Measurements from ENCODE around the gene CEMIP. TPM values are rescaled to one million over a fixed set of nuclear protein-coding genes. Genes with fewer than 3 reads are reported as not detected.
"Not testable (repeated sequence)": the region's sequence is repeated elsewhere in the genome, so short reads cannot be mapped to it uniquely, and the experiment has no call there.

The CEMIP gene
- total RNA-seq, 1 donor from 2014 or later, result 3.7 TPM

DNA sequence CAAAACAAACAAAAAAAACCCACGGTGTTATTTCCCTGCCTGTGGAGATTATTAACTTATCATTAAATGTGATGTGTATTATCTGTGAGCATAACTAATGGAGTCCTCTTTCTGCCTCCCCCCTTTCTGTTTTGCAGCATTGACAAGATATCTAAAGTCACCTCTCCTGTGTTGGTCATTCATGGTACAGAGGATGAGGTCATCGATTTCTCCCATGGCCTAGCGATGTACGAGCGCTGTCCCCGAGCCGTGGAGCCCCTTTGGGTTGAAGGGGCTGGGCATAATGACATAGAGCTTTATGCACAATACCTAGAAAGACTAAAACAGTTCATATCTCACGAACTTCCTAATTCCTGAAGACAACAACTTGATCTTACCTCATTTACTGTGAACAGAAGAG, 25.2 kb upstream of the CEMIP start:
- FAIRE-seq (no peak), DNase-seq (ENCODE audit: low spot score in 2 of 2) (no peak)

DNA sequence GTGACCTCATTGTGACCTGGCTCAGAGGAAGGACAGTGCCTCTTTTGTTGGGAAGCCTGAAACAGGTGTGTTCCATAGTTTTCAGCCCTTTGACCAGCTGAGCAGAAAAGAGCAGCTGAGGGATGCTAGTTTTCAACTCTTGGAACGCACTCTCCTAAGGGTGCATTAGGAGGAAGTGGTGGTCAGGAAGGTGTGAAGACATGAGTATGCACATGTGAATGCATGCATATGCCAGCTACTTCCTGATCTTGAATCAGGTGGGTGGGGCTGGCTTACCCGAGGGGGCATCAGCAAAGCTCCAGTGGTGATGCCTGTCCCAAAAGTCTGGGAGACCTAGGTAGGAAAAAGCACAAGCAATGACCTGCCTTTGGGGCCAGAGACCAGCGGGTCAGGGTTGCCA, 23.3 kb upstream of the CEMIP start:
- DNase-seq (ENCODE audit: low spot score in 2 of 2), result no peak
- FAIRE-seq, result no peak

GRCh38 chr15:80758130-80758745, 20.9 kb upstream of the CEMIP start:
- FAIRE-seq (no peak), DNase-seq (ENCODE audit: low spot score in 2 of 2) (no peak)

GRCh38 chr15:80760960-80761359, 18.2 kb upstream of the CEMIP start:
- FAIRE-seq (no peak), DNase-seq (ENCODE audit: low spot score in 2 of 2) (no peak)

- FAIRE-seq (no peak), DNase-seq (ENCODE audit: low spot score in 2 of 2) (no peak)
These were observed 17.4 kb upstream of the CEMIP start for GRCh38 chr15:80761754-80762153.

DNA sequence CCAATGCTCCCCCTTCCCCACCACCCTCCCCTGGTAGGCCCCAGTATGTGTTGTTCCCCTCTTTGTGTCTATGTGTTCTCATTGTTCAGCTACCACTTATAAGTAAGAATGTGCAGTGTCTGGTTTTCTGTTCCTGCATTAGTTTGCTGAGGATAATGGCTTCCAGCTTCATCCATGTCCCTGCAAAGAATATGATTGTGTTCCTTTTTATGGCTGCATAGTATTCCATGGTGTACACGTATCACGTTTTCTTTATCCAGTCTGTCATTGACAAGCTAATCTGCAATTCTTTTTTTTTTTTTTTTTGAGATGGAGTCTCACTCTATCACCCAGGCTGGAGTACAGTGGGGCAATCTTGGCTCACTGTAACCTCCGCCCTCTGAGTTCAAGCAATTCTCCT, 15.9 kb upstream of the CEMIP start:
- not testable (repeated sequence) for FAIRE-seq

GRCh38 chr15:80764535-80764934, 14.6 kb upstream of the CEMIP start:
- FAIRE-seq, result no peak
- DNase-seq (ENCODE audit: low spot score in 2 of 2), result no peak

More for the DNA sequence above, 15.9 kb upstream of the CEMIP start:
- DNase-seq (ENCODE audit: low spot score in 2 of 2), result not testable (repeated sequence)

GRCh38 chr15:80766275-80766674, 12.9 kb upstream of the CEMIP start:
- DNase-seq (ENCODE audit: low spot score in 2 of 2) (no peak), FAIRE-seq (no peak)

DNA sequence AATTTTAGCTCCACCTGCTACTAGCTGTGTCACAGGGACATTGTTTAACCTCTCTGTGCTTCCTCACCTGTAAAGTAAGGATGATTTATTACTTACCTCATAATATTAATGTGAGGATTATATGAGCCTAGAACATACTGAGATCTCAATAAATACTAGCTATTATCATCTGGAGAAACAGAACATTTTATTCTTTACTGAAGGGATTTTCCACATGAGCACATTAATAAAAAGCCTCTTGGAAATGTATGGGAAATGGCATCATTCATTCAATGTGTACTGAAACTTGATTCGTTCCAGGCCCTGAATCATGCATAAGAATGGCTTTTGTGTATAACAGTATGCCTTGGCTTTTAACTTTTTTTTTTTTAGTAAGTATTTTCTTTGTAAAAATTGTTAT, 11.0 kb upstream of the CEMIP start:
- DNase-seq (ENCODE audit: low spot score in 2 of 2) (no peak), FAIRE-seq (no peak)

- no peak for FAIRE-seq
- no peak for DNase-seq (ENCODE audit: low spot score in 2 of 2)
These were observed 9.9 kb upstream of the CEMIP start for GRCh38 chr15:80769153-80769828.

DNA sequence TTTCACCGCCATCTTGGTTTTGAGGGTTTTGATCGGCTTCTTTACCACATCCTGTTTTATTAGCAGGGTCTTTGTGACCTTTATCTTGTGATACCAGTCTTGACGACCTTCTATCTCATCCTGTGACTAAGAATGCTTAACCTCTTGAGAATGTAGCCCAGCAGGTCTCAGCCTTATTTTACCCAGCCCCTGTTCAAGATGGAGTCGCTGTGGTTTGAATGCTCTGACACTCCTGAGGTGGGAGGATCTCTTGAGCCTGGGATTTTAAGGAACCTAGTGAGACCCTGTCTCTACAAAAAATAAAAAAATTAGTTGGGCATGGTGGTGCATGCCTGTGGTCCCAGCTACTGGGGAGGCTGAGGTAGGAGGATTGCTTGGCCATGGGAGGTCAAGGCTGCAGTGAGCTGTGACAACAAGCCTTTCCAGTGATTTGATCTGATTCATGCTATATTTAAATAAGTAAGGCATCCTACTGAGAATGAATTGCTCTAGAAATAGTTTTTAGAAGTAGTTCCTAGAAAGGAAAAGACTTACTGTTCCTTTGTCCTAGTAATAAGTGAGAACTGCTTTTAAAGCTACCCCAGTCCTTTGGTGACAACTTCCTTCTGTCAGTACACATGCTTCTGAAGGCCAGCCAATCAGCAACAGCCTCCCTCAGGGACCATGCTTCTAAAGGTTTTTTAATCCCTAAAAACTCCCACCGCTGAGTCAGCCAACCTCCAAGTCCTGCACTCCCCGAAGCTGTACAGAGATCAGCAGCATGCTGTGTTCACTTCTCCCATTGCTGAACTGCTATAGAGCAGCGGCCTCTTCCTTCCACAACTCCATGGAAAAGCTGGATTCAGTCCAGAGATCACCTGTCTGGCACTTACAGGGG, 9.1 kb upstream of the CEMIP start:
- FAIRE-seq, result no peak
- no peak for DNase-seq (ENCODE audit: low spot score in 2 of 2)

GRCh38 chr15:80773122-80773551, 6.0 kb upstream of the CEMIP start:
- DNase-seq (ENCODE audit: low spot score in 2 of 2) (no peak), FAIRE-seq (no peak)

GRCh38 chr15:80773792-80774352, 5.3 kb upstream of the CEMIP start:
- FAIRE-seq (no peak), DNase-seq (ENCODE audit: low spot score in 2 of 2) (no peak)

DNA sequence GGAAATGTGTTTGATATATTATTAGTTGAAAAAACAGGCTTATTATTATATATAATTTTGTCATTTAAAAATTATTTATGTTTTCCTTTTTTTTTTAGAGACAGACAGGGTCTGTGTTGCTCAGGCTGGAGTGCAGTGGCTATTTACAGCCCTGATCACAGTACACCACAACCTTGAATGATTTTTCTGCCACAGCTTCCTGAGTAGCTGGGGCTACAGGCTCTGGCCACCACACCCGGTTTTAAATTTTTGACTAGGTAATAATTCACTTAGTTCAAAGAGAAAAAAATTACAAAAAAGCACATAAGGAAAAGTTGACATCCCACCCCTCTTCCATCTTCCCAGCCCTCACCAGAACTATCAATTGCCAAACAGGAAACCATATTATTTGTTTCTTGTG, 4.7 kb upstream of the CEMIP start:
- no peak for DNase-seq (ENCODE audit: low spot score in 2 of 2)
- no peak for FAIRE-seq

DNA sequence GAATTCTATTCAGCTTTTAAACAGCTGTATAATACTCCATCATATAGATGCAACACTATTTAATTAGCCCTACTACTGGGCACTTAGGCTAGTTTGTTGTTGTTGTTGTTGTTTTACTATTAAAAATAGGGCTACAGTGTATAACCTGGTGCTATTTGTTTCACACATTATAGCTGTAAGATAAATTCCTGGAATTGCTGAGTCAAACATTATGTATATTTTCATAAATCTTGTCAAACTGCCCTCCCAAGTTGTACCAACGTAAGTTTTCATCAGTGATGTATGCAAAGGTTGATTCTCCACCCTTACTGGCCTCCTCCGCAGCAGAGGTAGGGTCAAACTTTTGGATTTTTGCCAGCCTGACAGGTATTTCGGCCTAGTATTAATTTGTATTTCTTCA, 3.8 kb upstream of the CEMIP start:
- FAIRE-seq (no peak), DNase-seq (ENCODE audit: low spot score in 2 of 2) (no peak)

- peak; percentile 63 to 70 for DNase-seq (ENCODE audit: low spot score in 2 of 2)
- FAIRE-seq, result no peak
These were observed 2.6 kb upstream of the CEMIP start for GRCh38 chr15:80776420-80777045.

DNA sequence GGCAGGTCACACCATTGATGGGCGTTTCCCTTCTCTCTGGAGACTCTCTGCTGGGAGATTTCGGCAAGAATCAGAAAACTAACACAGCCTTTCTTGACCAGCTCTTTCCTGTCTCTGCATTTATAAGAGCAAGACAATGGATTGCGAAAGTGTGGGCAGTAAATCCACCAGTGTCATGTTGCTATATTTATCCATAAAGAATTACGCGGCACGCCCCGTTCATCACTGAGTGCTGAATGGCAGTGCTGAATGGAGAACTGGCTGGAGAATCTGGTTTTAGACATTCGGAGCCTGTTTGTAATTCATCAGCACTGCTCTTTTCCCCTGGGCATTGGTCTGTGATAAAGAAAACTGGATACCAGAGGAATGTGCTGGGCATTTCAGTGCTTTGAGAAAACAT, 2.0 kb upstream of the CEMIP start:
- no peak for FAIRE-seq
- no peak for DNase-seq (ENCODE audit: low spot score in 2 of 2)

- DNase-seq (ENCODE audit: low spot score in 2 of 2) (no peak), FAIRE-seq (no peak)
These were observed 1.1 kb upstream of the CEMIP start for GRCh38 chr15:80777826-80778620.

DNA sequence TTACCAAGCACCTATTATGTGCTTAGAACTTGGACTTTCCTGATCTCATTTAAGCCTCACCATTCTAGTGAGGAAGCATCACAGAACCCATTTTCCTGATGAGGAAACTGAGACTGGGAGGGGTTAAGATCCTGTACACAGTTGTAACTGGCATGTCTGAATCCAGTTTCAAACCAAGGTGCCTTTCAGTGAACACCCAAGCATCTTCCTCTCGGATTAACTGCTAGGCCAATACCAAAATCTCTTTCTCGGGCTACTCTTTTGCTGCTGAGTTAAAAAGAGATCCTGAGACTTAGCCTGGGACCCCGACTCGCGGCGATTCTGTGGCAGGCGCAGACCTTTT, 578 bp upstream of the CEMIP start:
- DNase-seq (ENCODE audit: low spot score in 2 of 2) (no peak), FAIRE-seq (no peak)

Measured in frontal cortex (tissue), 4 donors.